ENCODE results near the gene U2SURP.
"Not testable (repeated sequence)": the region's sequence is repeated elsewhere in the genome, so short reads cannot be mapped to it uniquely, and the experiment has no call there.

The U2SURP gene

DNA sequence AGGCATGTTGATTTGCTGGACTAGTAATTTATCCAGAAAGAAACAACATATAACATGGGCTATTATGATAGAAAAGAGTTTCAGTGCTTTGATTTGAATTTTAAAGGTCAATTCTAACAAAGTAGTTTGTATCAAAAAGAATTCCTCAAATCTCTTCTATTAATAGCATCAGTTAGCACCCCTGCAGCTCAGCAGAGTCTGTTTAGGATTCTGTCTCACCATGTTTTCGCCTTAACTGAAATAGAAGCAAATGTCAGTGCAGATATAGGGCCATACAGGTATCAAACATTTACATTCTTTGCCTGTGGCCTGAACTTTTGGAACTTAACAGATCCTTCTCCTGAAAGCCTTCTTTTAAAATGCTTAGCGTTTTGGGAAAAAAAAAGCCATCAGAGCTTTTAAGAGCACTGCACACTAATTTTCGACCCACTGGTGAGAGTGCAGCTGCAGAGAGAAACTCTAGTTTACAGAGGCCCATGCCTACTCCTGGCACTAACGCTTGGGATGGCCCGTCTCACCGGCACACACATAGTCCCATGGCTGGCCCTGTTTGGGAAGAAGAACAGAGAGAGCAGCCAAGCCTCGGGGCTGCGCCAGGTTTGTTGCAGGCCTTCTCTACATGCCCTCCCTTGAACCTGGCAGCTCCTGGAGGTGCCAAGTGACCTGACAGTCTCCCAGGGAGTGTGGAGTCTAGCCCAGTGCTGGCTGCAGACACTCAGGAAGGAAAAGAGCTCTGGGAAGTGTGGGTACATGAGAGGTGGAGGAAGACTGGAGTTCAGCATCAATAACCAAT, 28.0 kb upstream of the U2SURP start:
- in situ Hi-C loops (cut with HindIII; ENCODE audit: low pct_ligation_motif_present, low pct_unique_long_range_greater_than_20kb, low sequenced_read_pairs): no loop called here
- no peak for DNase-seq

DNA sequence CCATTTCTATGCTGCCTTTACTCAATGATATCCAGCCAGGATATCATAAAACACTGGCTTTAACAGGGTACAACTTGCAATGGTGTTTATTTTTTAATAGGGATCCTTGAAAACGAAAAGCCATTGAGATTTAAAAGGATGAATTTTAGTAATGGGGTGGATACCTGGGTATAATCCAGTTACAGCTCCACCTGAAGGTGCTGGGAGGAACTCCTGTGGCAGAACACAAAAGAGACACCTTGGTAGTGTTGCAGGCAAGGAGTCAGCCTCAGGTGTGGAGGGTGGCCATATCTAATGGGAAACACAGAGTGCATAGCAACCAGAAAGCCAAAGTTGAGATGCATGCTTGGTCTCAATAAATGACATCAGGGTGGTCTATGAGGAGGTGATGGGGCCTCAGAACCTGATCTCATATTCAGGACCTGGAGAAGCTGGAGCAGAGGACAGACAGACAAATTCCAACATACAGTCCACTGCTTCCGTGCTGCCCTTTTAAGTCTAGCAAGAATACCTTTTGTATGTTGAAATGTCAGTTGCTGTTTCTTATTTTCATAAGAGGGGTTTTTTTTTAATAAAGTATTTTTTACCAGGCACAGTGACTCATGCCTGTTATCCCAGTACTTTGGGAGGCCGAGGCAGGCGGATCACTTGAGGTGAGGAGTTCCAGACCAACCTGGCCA, 25.9 kb upstream of the U2SURP start:
- in situ Hi-C loops (cut with HindIII; ENCODE audit: low pct_ligation_motif_present, low pct_unique_long_range_greater_than_20kb, low sequenced_read_pairs): no loop called here
- no peak for DNase-seq

GRCh38 chr3:142976621-142977398, 24.6 kb upstream of the U2SURP start:
- in situ Hi-C loops (cut with HindIII; ENCODE audit: low pct_ligation_motif_present, low pct_unique_long_range_greater_than_20kb, low sequenced_read_pairs): no loop called here
- DNase-seq: peak; percentile 93

- in situ Hi-C loops (cut with HindIII; ENCODE audit: low pct_ligation_motif_present, low pct_unique_long_range_greater_than_20kb, low sequenced_read_pairs): no loop called here
- DNase-seq: peak; percentile 57
Measured at GRCh38 chr3:142977399-142977728, 24.0 kb upstream of the U2SURP start.

- in situ Hi-C loops (cut with HindIII; ENCODE audit: low pct_ligation_motif_present, low pct_unique_long_range_greater_than_20kb, low sequenced_read_pairs): no loop called here
- DNase-seq: no peak
Measured at GRCh38 chr3:142981108-142981507, 20.3 kb upstream of the U2SURP start.

DNA sequence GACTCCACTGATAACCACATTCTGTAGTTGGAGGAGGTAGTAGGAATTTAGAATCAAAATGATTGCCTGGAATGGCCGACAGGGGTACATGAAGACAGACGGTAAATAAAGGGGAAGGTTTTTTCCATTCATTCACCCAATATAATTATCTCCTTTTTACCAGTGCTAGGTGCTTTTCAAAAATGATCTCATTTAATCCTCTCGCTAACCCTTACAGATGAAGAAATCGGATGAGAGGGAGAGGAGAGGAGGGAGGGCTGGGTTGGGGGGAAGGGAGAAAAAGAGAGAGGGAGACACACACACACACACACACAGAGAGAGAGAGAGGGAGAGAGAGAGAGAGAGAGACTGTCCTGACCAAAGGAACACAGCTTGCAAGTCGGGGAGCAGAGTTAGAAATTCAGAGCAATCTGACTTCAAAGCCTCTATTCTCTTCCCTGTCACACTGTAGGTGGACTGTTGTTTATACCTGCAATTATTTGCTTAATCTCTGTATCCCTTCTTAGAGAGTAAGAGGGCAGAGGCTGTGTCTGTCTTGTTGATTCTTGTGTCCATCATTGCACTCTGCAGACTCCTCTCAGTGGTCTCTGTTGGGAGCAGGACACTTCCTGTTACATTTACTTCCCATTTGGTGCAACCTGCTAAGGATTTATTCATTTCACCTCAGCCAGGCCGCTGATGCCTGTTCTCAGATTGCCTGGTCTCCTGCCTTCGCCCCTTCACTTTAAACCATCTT, 19.2 kb upstream of the U2SURP start:
- in situ Hi-C loops (cut with HindIII; ENCODE audit: low pct_ligation_motif_present, low pct_unique_long_range_greater_than_20kb, low sequenced_read_pairs): no loop called here
- DNase-seq: no peak

- in situ Hi-C loops (cut with HindIII; ENCODE audit: low pct_ligation_motif_present, low pct_unique_long_range_greater_than_20kb, low sequenced_read_pairs): no loop called here
- DNase-seq: no peak
Measured at GRCh38 chr3:142983318-142983717, 18.1 kb upstream of the U2SURP start.

DNA sequence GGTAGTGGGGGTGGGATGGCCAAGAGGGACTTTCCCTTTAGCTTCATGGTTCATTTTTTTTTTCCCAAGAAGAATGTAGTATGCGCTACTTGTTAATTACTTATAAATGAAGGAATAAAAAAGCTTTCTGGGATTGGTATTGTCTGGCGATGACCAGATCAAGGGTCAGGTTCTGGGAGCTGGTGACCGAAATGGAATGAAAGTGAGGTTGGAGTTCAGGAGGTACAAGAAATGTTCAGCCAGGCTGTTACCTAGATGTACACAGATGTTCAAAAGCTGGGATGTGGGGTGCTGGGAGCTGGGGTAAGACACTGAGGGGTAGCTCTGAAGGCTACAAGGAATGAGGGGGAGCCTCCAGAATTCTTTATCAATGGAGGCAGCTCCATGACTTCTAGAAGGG, 17.1 kb upstream of the U2SURP start:
- no peak for DNase-seq
- in situ Hi-C loops (cut with HindIII; ENCODE audit: low pct_ligation_motif_present, low pct_unique_long_range_greater_than_20kb, low sequenced_read_pairs): no loop called here

DNA sequence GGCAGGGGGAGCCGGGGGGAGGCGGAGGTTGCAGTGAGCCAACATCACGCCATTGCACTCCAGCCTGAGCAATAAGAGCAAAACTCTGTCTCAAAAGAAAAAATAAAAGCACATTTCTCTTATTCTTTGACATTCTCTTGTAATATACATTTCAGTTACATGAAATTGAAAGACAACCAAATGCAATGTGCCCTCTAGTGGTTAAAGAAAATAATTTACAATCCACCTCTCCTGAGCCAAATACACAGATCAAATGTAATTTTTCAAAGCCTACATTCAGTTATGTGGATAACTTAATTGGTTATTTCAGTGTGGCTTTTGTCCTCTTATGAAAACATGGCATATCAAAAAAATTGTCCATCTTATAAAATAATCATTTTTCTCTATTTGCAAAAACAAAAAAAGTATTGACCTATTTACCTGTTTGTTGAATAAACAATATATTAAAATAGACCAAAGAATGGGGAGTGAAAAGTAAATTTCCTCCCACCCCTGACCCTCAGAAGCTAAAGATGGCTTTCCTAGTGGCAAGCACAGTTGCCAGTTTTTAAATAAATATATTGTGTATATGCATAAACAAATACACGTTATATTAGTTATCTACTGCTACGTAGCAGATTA, 14.2 kb upstream of the U2SURP start:
- in situ Hi-C loops (cut with HindIII; ENCODE audit: low pct_ligation_motif_present, low pct_unique_long_range_greater_than_20kb, low sequenced_read_pairs): no loop called here
- peak; percentile 55 for DNase-seq

DNA sequence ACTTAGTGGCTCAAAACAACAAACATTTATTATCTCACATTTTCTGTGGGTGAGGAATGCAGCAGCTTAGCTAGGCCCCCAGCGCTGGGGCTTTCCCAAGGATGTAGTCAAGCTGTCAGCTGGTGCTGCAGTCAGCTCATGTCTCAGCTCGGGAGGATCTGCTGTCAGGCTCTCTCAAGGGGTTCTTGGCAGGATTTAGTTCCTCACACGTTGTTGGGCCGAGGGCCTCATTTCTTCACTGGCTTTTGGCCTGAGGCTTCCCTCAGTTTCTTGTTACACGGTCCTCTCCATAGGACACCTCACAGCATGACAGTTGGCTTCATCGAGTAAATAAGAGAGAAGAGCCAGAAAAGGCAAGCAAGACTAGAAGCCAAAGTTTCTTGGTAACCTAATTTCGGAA, 13.7 kb upstream of the U2SURP start:
- in situ Hi-C loops (cut with HindIII; ENCODE audit: low pct_ligation_motif_present, low pct_unique_long_range_greater_than_20kb, low sequenced_read_pairs): no loop called here
- no peak for DNase-seq

DNA sequence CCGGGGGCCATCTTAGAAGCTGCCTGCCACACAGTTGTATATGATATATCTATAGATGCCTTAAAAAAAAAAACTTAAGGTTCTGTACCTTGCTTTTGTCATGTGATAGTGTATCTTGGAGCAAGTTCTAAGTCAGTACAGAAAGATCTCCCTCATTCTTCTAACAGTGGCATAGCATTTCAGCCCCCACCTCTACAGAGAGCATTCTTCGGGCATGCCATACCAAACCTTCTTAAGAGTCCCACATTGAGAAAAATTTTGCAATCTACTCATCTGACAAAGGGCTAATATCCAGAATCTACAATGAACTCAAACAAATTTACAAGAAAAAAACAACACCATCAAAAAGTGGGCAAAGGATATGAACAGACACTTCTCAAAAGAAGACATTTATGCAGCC, 13.1 kb upstream of the U2SURP start:
- in situ Hi-C loops (cut with HindIII; ENCODE audit: low pct_ligation_motif_present, low pct_unique_long_range_greater_than_20kb, low sequenced_read_pairs); DNase-seq: not testable (repeated sequence)

- in situ Hi-C loops (cut with HindIII; ENCODE audit: low pct_ligation_motif_present, low pct_unique_long_range_greater_than_20kb, low sequenced_read_pairs); DNase-seq: not testable (repeated sequence)
Measured at GRCh38 chr3:142988826-142989225, 12.5 kb upstream of the U2SURP start.

DNA sequence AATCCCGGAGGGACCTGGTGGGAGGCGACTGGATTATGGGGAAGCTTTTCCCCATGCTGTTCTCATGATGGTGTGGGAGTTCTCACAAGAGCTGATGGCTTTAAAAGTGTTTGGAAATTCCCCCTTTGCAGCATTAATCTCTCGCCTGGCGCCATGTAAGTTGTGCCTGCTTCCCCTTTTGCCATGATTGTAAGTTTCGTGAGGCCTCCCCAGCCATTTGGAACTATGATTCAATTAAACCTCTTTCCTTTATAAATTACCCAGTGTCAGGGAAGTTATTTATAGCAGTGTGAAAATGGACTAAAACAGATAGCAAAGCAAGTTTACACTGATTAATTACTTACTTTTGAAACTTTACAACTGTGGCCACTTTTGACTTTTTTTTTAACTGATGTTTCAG, 10.6 kb upstream of the U2SURP start:
- no peak for DNase-seq
- in situ Hi-C loops (cut with HindIII; ENCODE audit: low pct_ligation_motif_present, low pct_unique_long_range_greater_than_20kb, low sequenced_read_pairs): no loop called here

GRCh38 chr3:142992323-142992722, 9.0 kb upstream of the U2SURP start:
- DNase-seq: no peak
- in situ Hi-C loops (cut with HindIII; ENCODE audit: low pct_ligation_motif_present, low pct_unique_long_range_greater_than_20kb, low sequenced_read_pairs): no loop called here

DNA sequence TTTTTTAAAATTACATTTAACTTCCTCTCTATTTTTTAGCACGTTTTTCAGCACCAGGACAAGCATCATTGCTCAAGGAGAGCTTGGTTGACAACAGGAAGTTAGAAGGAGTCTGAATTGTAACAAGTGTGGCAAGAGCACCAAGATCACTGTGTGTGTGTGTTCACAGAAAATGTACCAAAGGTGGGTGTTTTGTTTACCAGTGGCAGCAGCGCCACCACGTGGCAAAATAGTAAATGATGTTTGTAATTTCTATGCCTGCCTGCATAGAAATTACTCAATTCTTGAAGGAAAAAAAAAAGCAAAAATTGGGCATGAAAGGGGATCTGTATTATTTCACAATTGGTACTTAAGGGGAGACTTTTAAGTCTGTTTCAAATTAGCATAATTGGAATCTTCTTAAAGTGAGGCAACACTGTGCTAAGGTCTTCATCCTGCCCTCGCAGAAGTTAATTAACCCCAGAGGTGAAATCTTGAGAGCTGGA, 7.4 kb upstream of the U2SURP start:
- in situ Hi-C loops (cut with HindIII; ENCODE audit: low pct_ligation_motif_present, low pct_unique_long_range_greater_than_20kb, low sequenced_read_pairs): no loop called here
- peak; percentile 63 for DNase-seq

- peak; percentile 22 for DNase-seq
- in situ Hi-C loops (cut with HindIII; ENCODE audit: low pct_ligation_motif_present, low pct_unique_long_range_greater_than_20kb, low sequenced_read_pairs): no loop called here
Measured at GRCh38 chr3:142997330-142997729, 4.0 kb upstream of the U2SURP start.

GRCh38 chr3:142998439-142998838, 2.9 kb upstream of the U2SURP start:
- DNase-seq: no peak
- in situ Hi-C loops (cut with HindIII; ENCODE audit: low pct_ligation_motif_present, low pct_unique_long_range_greater_than_20kb, low sequenced_read_pairs): no loop called here

GRCh38 chr3:142999881-143000280, 1.5 kb upstream of the U2SURP start:
- DNase-seq: peak; percentile 44
- in situ Hi-C loops (cut with HindIII; ENCODE audit: low pct_ligation_motif_present, low pct_unique_long_range_greater_than_20kb, low sequenced_read_pairs): no loop called here
